K562 (cell line): ENCODE data around the gene DDIT3. TPM values are rescaled to one million over a fixed set of nuclear protein-coding genes. Genes with fewer than 3 reads are reported as not detected.
A peak's percentile ranks its signal among the peaks of the same experiment; 100 is the strongest.

Source experiments
- CBX1 ChIP-seq: sonication (generic); IDR thresholded peaks from 2 replicates; pipeline ENCODE4 v1.6.1; 2016; ENCODE audit warnings: antibody characterized with exemption, low read depth, mild to moderate bottlenecking
- CEBPB ChIP-seq: fragments of 450-650 bp; IDR thresholded peaks from 2 replicates; pipeline ENCODE4 v1.6.1; 2016; ENCODE audit warnings: missing genetic modification characterization, missing compliant biosample characterization
- CHCHD3 ChIP-seq: fragments of 250-450 bp; sonication (Bioruptor Pico); IDR thresholded peaks from 2 replicates; pipeline ENCODE4 v2.1.2; 2022; ENCODE audit warnings: mild to moderate bottlenecking
- GABPA ChIP-seq: fragments of 200-800 bp; sonication (Bioruptor generic); conservative IDR thresholded peaks from 2 replicates; pipeline ENCODE4 v1.6.1; 2016; ENCODE audit warnings: low read depth, missing genetic modification characterization, missing compliant biosample characterization
- HDAC1 ChIP-seq, 2 experiments: fragments of 450-650 bp; IDR thresholded peaks; 2 replicates each; pipeline ENCODE4 v1.6.1; 2016 to 2017; ENCODE audit warnings: inconsistent platforms in 1 of 2, mild to moderate bottlenecking in 1 of 2, moderate library complexity in 1 of 2
- HMGN3 ChIP-seq: IDR thresholded peaks from 2 replicates; pipeline ENCODE4 v1.6.1; 2011; ENCODE audit warnings: borderline replicate concordance, low read depth, mild to moderate bottlenecking, mixed read lengths, low read length; ENCODE audit not compliant: insufficient read length; ENCODE audit errors: extremely low read depth
- IRF1 ChIP-seq: sonication (generic); formaldehyde crosslinking; IDR thresholded peaks from 2 replicates; pipeline ENCODE4 v1.8.0; 2022; ENCODE audit warnings: missing genetic modification reagents, mild to moderate bottlenecking, borderline replicate concordance
- KDM4B ChIP-seq, 2 experiments: fragments of 450-650 bp in 1 of 2; sonication (generic) in 1 of 2; IDR thresholded peaks; 2 replicates each; pipeline ENCODE4 v1.6.1; 2016 to 2017; ENCODE audit warnings: borderline replicate concordance in 2 of 2, antibody characterized with exemption in 1 of 2, low read depth in 1 of 2, mild to moderate bottlenecking in 1 of 2
- NFIC ChIP-seq: fragments of 450-650 bp; IDR thresholded peaks from 2 replicates; pipeline ENCODE4 v1.6.1; 2017; ENCODE audit warnings: mild to moderate bottlenecking, inconsistent platforms
- POLR2H ChIP-seq: IDR thresholded peaks from 2 replicates; pipeline ENCODE4 v1.6.1; 2016; ENCODE audit warnings: missing genetic modification characterization, low read depth, mild to moderate bottlenecking, control low read depth, missing compliant biosample characterization, moderate library complexity
- RFX7 ChIP-seq: fragments of 250-450 bp; sonication (Bioruptor Pico); IDR thresholded peaks from 2 replicates; pipeline ENCODE4 v1.5.1; 2021; ENCODE audit warnings: mild to moderate bottlenecking
- SETDB1 ChIP-seq: IDR thresholded peaks from one replicate; pipeline ENCODE4 v1.6.1; 2012; ENCODE audit warnings: low read length, control low read depth, inconsistent platforms
- SREBF1 ChIP-seq: fragments of 150-350 bp; IDR thresholded peaks from 2 replicates; pipeline ENCODE4 v1.6.1; 2014; ENCODE audit warnings: antibody characterized with exemption, low read depth, low read length, borderline replicate concordance
- ZBED1 ChIP-seq: IDR thresholded peaks from 2 replicates; pipeline ENCODE4 v1.6.1; 2014
- ZNF134 ChIP-seq: fragments of 250-450 bp; sonication (Bioruptor Pico); conservative IDR thresholded peaks from 2 replicates; pipeline ENCODE4 v1.4.0; 2020
- ZSCAN32 ChIP-seq: fragments of 450-650 bp; formaldehyde crosslinking; IDR thresholded peaks from 2 replicates; pipeline ENCODE4 v1.4.0; 2020; ENCODE audit warnings: mild to moderate bottlenecking, moderate library complexity
- polyA plus RNA-seq, 8 experiments: library from polyadenylated mRNA; depleted of rRNA in 4 of 8; stranded (reverse) in 5 of 8; unstranded in 3 of 8; fragments of >200 nt; fragmentation: Nextera tagmentation in 2 of 8; fragmentation: Illumina TruSeq in 1 of 8; extraction: Ambion mirVana in 2 of 8; extraction: Trizol in 1 of 8; gene quantifications; 2 replicates each; pipeline versions ENCODE4 v1.2.1 to v1.2.3, GENCODE V29; 2011 to 2014; ENCODE audit warnings: inconsistent platforms in 1 of 8, missing spikeins in 1 of 8
- total RNA-seq, 7 experiments: library from RNA; depleted of rRNA in 6 of 7; stranded (reverse); fragments of >200 nt in 6 of 7; fragmentation: Illumina TruSeq in 2 of 7; extraction: Trizol in 2 of 7; gene quantifications; 2 replicates each; pipeline versions ENCODE4 v1.2.1 to v1.2.3, GENCODE V29; 2011 to 2021; ENCODE audit warnings: low replicate concordance in 1 of 7
- TF ChIP-seq, protein P1 (sequence below): IDR thresholded peaks from 2 replicates; pipeline ENCODE4 v1.6.1; 2011; ENCODE audit warnings: borderline replicate concordance, low read depth, mild to moderate bottlenecking, moderate library complexity, low read length; ENCODE audit not compliant: insufficient read depth, poor library complexity, severe bottlenecking
- TF ChIP-seq, protein P2 (sequence below): fragments of 450-650 bp; formaldehyde crosslinking; IDR thresholded peaks from 2 replicates; pipeline ENCODE4 v1.4.0; 2022; ENCODE audit warnings: missing genetic modification characterization

DDIT3 gene
- total and polyA plus RNA-seq, 9 of the 15 experiments (the other 6 are each of a cell fraction or from before 2014, with no cell fraction given), result 59.1 to 272 (median 89.9) TPM

DNA sequence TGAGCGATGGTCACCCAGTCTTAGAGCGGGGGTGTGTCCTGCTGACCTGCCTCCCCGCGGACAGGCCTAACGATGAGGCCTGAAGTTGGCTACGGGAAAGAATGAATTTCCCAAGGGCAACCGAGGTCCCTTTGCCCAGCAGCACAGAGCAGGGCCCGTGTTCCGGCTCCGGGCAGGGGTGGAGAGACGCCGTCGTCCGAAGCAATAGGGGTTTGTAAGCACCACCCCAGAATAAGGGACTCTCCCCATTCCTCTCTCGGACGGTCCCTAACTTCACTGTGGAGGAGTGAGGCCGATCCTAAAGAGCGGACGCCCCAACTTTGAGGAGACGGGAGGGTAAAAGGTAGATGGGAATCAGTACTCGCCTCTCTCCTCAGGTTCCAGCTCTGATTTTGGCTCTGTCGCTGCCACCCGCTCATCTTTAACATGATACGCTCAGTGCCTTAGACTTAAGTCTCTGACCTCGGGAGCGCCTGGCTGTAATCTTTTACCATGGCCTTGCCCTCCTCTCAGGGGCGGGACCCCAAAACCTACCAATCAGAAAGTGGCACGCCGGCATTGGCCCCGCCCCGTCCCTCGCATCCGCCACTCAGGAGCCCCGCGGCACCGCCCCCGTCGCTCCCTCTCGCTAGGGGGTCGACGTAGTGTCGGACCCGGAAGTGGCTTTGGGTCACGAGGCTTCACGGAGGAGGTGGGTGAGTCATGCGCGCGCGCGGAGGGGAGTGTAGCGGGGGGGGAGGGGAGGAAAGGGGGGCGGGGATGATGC, at the start of gene DDIT3 (continued):
- TF ChIP-seq IRF1 (CRISPR knock-in tag) (0 out of 2 replicates have a peak, but pooled peaks have one; percentile 22), KDM4B (IDR thresholded peaks at IDR 0.05; ENCODE audit: borderline replicate concordance in 2 of 2, low read depth in 1 of 2) (peak in 1 of 2 experiments; percentile 26; a peak in 1 of 4 replicates), POLR2H (tag) (peak; percentile 99), SETDB1 (no peak), NFIC (peak; percentile 70), RFX7 (0 out of 2 replicates have a peak, but pooled peaks have one; percentile 40), ZBED1 (peak; percentile 31), HMGN3 (peak; percentile 95), CEBPB (tag) (no peak), SREBF1 (0 out of 2 replicates have a peak, but pooled peaks have one; percentile 37), CHCHD3 (CRISPR knock-in tag) (0 out of 2 replicates have a peak, but pooled peaks have one; percentile 24), ZNF134 (CRISPR knock-in tag) (peak; percentile 49; the same call in 1 of the 2 replicates), GABPA (tag) (no peak), HDAC1 (IDR thresholded peaks at IDR 0.05) (peak in 1 of 2 experiments; percentile 80; a peak in 1 of 4 replicates), ZSCAN32 (no peak), CBX1 (peak; percentile 71; the same call in 1 of the 2 replicates)
- TF ChIP-seq, protein P1, sequence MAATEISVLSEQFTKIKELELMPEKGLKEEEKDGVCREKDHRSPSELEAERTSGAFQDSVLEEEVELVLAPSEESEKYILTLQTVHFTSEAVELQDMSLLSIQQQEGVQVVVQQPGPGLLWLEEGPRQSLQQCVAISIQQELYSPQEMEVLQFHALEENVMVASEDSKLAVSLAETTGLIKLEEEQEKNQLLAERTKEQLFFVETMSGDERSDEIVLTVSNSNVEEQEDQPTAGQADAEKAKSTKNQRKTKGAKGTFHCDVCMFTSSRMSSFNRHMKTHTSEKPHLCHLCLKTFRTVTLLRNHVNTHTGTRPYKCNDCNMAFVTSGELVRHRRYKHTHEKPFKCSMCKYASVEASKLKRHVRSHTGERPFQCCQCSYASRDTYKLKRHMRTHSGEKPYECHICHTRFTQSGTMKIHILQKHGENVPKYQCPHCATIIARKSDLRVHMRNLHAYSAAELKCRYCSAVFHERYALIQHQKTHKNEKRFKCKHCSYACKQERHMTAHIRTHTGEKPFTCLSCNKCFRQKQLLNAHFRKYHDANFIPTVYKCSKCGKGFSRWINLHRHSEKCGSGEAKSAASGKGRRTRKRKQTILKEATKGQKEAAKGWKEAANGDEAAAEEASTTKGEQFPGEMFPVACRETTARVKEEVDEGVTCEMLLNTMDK, result no peak
- TF ChIP-seq, protein P2, sequence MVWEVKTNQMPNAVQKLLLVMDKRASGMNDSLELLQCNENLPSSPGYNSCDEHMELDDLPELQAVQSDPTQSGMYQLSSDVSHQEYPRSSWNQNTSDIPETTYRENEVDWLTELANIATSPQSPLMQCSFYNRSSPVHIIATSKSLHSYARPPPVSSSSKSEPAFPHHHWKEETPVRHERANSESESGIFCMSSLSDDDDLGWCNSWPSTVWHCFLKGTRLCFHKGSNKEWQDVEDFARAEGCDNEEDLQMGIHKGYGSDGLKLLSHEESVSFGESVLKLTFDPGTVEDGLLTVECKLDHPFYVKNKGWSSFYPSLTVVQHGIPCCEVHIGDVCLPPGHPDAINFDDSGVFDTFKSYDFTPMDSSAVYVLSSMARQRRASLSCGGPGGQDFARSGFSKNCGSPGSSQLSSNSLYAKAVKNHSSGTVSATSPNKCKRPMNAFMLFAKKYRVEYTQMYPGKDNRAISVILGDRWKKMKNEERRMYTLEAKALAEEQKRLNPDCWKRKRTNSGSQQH (CRISPR knock-in tag), result peak; percentile 37; the same call in 1 of the 2 replicates
